Ramos (cell line): Measurements from ENCODE around the gene KRT7.
"Not testable (repeated sequence)": the region's sequence is repeated elsewhere in the genome, so short reads cannot be mapped to it uniquely, and the experiment has no call there.

Source experiments
- in situ Hi-C: fragments of 300-500 bp; cut with MboI; formaldehyde crosslinking; loops from one replicate; pipeline ENCODE4 v1.14.3; 2022; ENCODE audit warnings: low sequenced_read_pairs; ENCODE audit not compliant: unreplicated experiment

The KRT7 gene

GRCh38 chr12:52268212-52268611 lies 35.2 kb downstream of the KRT7 start:
- in situ Hi-C loops, result no loop called here

GRCh38 chr12:52270541-52271070 lies 37.6 kb downstream of the KRT7 start:
- in situ Hi-C loops, result no loop called here

- in situ Hi-C loops, result no loop called here
Measured at GRCh38 chr12:52271158-52271557, 38.1 kb downstream of the KRT7 start.

GRCh38 chr12:52274521-52275120 lies 41.6 kb downstream of the KRT7 start, which contains the start of gene KRT86:
KRT86 (plus strand) TSS chr12:52274645; CDS start chr12:52301917, 27,272 bp downstream.
- in situ Hi-C loops, result no loop called here

- in situ Hi-C loops, result no loop called here
Measured at GRCh38 chr12:52275686-52276085, 42.6 kb downstream of the KRT7 start.

- in situ Hi-C loops, result no loop called here
Measured at GRCh38 chr12:52277486-52278245, 44.6 kb downstream of the KRT7 start.

- in situ Hi-C loops, result no loop called here
Measured at GRCh38 chr12:52278575-52279421, 45.8 kb downstream of the KRT7 start.

GRCh38 chr12:52279422-52280318 lies 46.6 kb downstream of the KRT7 start:
- in situ Hi-C loops, result no loop called here

GRCh38 chr12:52280319-52280795 lies 47.3 kb downstream of the KRT7 start:
- in situ Hi-C loops, result no loop called here

- in situ Hi-C loops, result no loop called here
Measured at GRCh38 chr12:52280796-52281560, 47.9 kb downstream of the KRT7 start.

- in situ Hi-C loops, result no loop called here
Measured at GRCh38 chr12:52284562-52285171, 51.6 kb downstream of the KRT7 start.

GRCh38 chr12:52285172-52285745 lies 52.2 kb downstream of the KRT7 start:
- in situ Hi-C loops, result no loop called here

GRCh38 chr12:52285851-52286530 lies 52.9 kb downstream of the KRT7 start:
- in situ Hi-C loops, result no loop called here

GRCh38 chr12:52286857-52287785 lies 54.1 kb downstream of the KRT7 start:
- in situ Hi-C loops, result not testable (repeated sequence)

GRCh38 chr12:52287816-52288805 lies 55.1 kb downstream of the KRT7 start:
- in situ Hi-C loops, result not testable (repeated sequence)
